ENCODE data around the gene HBB. TPM values are rescaled to one million over a fixed set of nuclear protein-coding genes. Genes with fewer than 3 reads are reported as not detected.

Gene HBB
- total RNA-seq (100 to 1,000 TPM in 2 of 4 donors, 10 to 100 TPM in 2; 63.4 to 190 (median 100) TPM), polyA plus RNA-seq (3.0 TPM)
- long read RNA-seq, donor 1, transcript HBB-201 (3 exons, 628 nt): major isoform, 5 of 6 reads
- long read RNA-seq, donor 1, partial matches to known transcripts: 0 of 6 reads
- long read RNA-seq, donor 1, other reads (novel, unspliced or antisense): 0 of 6 reads
- long read RNA-seq, donor 2, partial matches to known transcripts: 0 of 1 reads
- long read RNA-seq, donor 2, other reads (novel, unspliced or antisense): 1 of 1 reads
- long read RNA-seq, donor 3, partial matches to known transcripts: 0 of 4 reads
- long read RNA-seq, donor 3, other reads (novel, unspliced or antisense): 0 of 4 reads
- long read RNA-seq, donor 4, transcript HBB-201 (3 exons, 628 nt): major isoform, 5 of 5 reads
- long read RNA-seq, donor 4, partial matches to known transcripts: 0 of 5 reads
- long read RNA-seq, donor 4, other reads (novel, unspliced or antisense): 0 of 5 reads

- intact Hi-C loops (cut with DNase I): no loop called here
- 80% methylated on average over 3 of the region's 3 CpGs for WGBS
- no peak for DNase-seq
- Histone ChIP-seq H3K4me3 (ENCODE audit: low read length) (no peak within 1 kb of the TSS), H3K27me3 (ENCODE audit: control insufficient read depth, insufficient read depth) (no peaks in the 10 kb centered on the region), H3K9me3 (ENCODE audit: control insufficient read depth, low read length) (no peaks in the 10 kb centered on the region), H3K4me1 (ENCODE audit: control insufficient read depth, insufficient read depth, low read length) (no peaks in the 10 kb centered on the region), H3K27ac (ENCODE audit: low read length) (no peak within 1 kb of the TSS)
- ATAC-seq: no peak
Measured at GRCh38 chr11:5226732-5227310, at the start of gene HBB. Gene HBB (minus strand): TSS chr11:5227071. CDS start chr11:5227021, 50 bp downstream.

GRCh38 chr11:5275369-5276110 lies 48.7 kb upstream of the HBB start:
- Histone ChIP-seq H3K27me3 (ENCODE audit: control insufficient read depth, insufficient read depth) (no peaks in the 10 kb centered on the region), H3K4me1 (ENCODE audit: control insufficient read depth, insufficient read depth, low read length) (no peaks in the 10 kb centered on the region), H3K4me3 (ENCODE audit: low read length) (no peak overlapping the region), H3K27ac (ENCODE audit: low read length) (no peak overlapping the region), H3K9me3 (ENCODE audit: control insufficient read depth, low read length) (no peaks in the 10 kb centered on the region)
- intact Hi-C loops (cut with DNase I): no loop called here
- no peak for ATAC-seq
- WGBS: 55% methylated on average over 6 of the region's 6 CpGs
- no peak for DNase-seq

GRCh38 chr11:5274395-5274794 lies 47.5 kb upstream of the HBB start:
- intact Hi-C loops (cut with DNase I): no loop called here
- H3K27me3 ChIP-seq (ENCODE audit: control insufficient read depth, insufficient read depth): no peaks in the 10 kb centered on the region
- no peaks in the 10 kb centered on the region for H3K9me3 ChIP-seq (ENCODE audit: control insufficient read depth, low read length)
- ATAC-seq (no peak), DNase-seq (no peak)
- no peaks in the 10 kb centered on the region for H3K4me1 ChIP-seq (ENCODE audit: control insufficient read depth, insufficient read depth, low read length)
- no peak overlapping the region for H3K4me3 ChIP-seq (ENCODE audit: low read length)
- H3K27ac ChIP-seq (ENCODE audit: low read length): no peak overlapping the region
- 61% methylated on average over 5 of the region's 5 CpGs for WGBS

- Histone ChIP-seq H3K27me3 (ENCODE audit: control insufficient read depth, insufficient read depth) (no peaks in the 10 kb centered on the region), H3K27ac (ENCODE audit: low read length) (no peak overlapping the region), H3K4me3 (ENCODE audit: low read length) (no peak overlapping the region), H3K9me3 (ENCODE audit: control insufficient read depth, low read length) (no peaks in the 10 kb centered on the region), H3K4me1 (ENCODE audit: control insufficient read depth, insufficient read depth, low read length) (no peaks in the 10 kb centered on the region)
- WGBS: 58% methylated on average over 4 of the region's 4 CpGs
- DNase-seq (no peak), ATAC-seq (no peak)
- intact Hi-C loops (cut with DNase I): no loop called here
Measured at GRCh38 chr11:5272395-5273017, 45.6 kb upstream of the HBB start.

- no peaks in the 10 kb centered on the region for H3K9me3 ChIP-seq (ENCODE audit: control insufficient read depth, low read length)
- H3K4me1 ChIP-seq (ENCODE audit: control insufficient read depth, insufficient read depth, low read length): no peaks in the 10 kb centered on the region
- H3K27me3 ChIP-seq (ENCODE audit: control insufficient read depth, insufficient read depth): no peaks in the 10 kb centered on the region
- H3K4me3 ChIP-seq (ENCODE audit: low read length): no peak within 1 kb of the TSS
- DNase-seq (no peak), ATAC-seq (no peak)
- H3K27ac ChIP-seq (ENCODE audit: low read length): no peak within 1 kb of the TSS
- 38% methylated on average over 4 of the region's 4 CpGs for WGBS
- intact Hi-C loops (cut with DNase I): no loop called here
Measured at GRCh38 chr11:5269715-5270147, 42.9 kb upstream of the HBB start, which contains the start of gene HBE1. Gene HBE1 (minus strand): TSS chr11:5269945. CDS start chr11:5269890, 55 bp downstream.

GRCh38 chr11:5267033-5267563 lies 40.2 kb upstream of the HBB start:
- Histone ChIP-seq H3K27ac (ENCODE audit: low read length) (no peak overlapping the region), H3K4me1 (ENCODE audit: control insufficient read depth, insufficient read depth, low read length) (no peaks in the 10 kb centered on the region), H3K4me3 (ENCODE audit: low read length) (no peak overlapping the region), H3K9me3 (ENCODE audit: control insufficient read depth, low read length) (no peaks in the 10 kb centered on the region), H3K27me3 (ENCODE audit: control insufficient read depth, insufficient read depth) (no peaks in the 10 kb centered on the region)
- WGBS: 56% methylated on average over 2 of the region's 2 CpGs
- ATAC-seq (no peak), DNase-seq (no peak)
- intact Hi-C loops (cut with DNase I): no loop called here

- Histone ChIP-seq H3K27me3 (ENCODE audit: control insufficient read depth, insufficient read depth) (no peaks in the 10 kb centered on the region), H3K27ac (ENCODE audit: low read length) (no peak overlapping the region), H3K4me3 (ENCODE audit: low read length) (no peak overlapping the region), H3K4me1 (ENCODE audit: control insufficient read depth, insufficient read depth, low read length) (no peaks in the 10 kb centered on the region), H3K9me3 (ENCODE audit: control insufficient read depth, low read length) (no peaks in the 10 kb centered on the region)
- DNase-seq: no peak
- no peak for ATAC-seq
- intact Hi-C loops (cut with DNase I): no loop called here
Measured at GRCh38 chr11:5266609-5267008, 39.7 kb upstream of the HBB start.

GRCh38 chr11:5265832-5266231 lies 39.0 kb upstream of the HBB start:
- WGBS: 39% methylated on average over 2 of the region's 2 CpGs

GRCh38 chr11:5258543-5259262 lies 31.8 kb upstream of the HBB start:
- H3K4me3 ChIP-seq (ENCODE audit: low read length): no peak overlapping the region
- H3K27ac ChIP-seq (ENCODE audit: low read length): no peak overlapping the region
- H3K4me1 ChIP-seq (ENCODE audit: control insufficient read depth, insufficient read depth, low read length): no peaks in the 10 kb centered on the region
- H3K9me3 ChIP-seq (ENCODE audit: control insufficient read depth, low read length): no peaks in the 10 kb centered on the region
- no peaks in the 10 kb centered on the region for H3K27me3 ChIP-seq (ENCODE audit: control insufficient read depth, insufficient read depth)
- no peak for DNase-seq
- WGBS: 65% methylated on average over 7 of the region's 7 CpGs
- ATAC-seq: no peak
- intact Hi-C loops (cut with DNase I): no loop called here

More at GRCh38 chr11:5265832-5266231, 39.0 kb upstream of the HBB start:
- ATAC-seq: no peak
- no peak overlapping the region for H3K4me3 ChIP-seq (ENCODE audit: low read length)
- no peaks in the 10 kb centered on the region for H3K4me1 ChIP-seq (ENCODE audit: control insufficient read depth, insufficient read depth, low read length)
- intact Hi-C loops (cut with DNase I): no loop called here
- H3K27ac ChIP-seq (ENCODE audit: low read length): no peak overlapping the region
- DNase-seq: no peak
- H3K9me3 ChIP-seq (ENCODE audit: control insufficient read depth, low read length): no peaks in the 10 kb centered on the region
- H3K27me3 ChIP-seq (ENCODE audit: control insufficient read depth, insufficient read depth): no peaks in the 10 kb centered on the region

GRCh38 chr11:5257296-5257695 lies 30.4 kb upstream of the HBB start:
- WGBS: 25% methylated on average over 2 of the region's 2 CpGs
- no peaks in the 10 kb centered on the region for H3K27me3 ChIP-seq (ENCODE audit: control insufficient read depth, insufficient read depth)
- ATAC-seq (no peak), DNase-seq (no peak)
- H3K9me3 ChIP-seq (ENCODE audit: control insufficient read depth, low read length): no peaks in the 10 kb centered on the region
- no peaks in the 10 kb centered on the region for H3K4me1 ChIP-seq (ENCODE audit: control insufficient read depth, insufficient read depth, low read length)
- intact Hi-C loops (cut with DNase I): no loop called here
- no peak overlapping the region for H3K4me3 ChIP-seq (ENCODE audit: low read length)
- H3K27ac ChIP-seq (ENCODE audit: low read length): no peak overlapping the region
